ENCODE data around the gene EDN3.
A peak's percentile ranks its signal among the peaks of the same experiment; 100 is the strongest.

The EDN3 gene

GRCh38 chr20:59308493-59309201 lies 8.2 kb downstream of the EDN3 start:
- DNase-seq, result no peak

GRCh38 chr20:59309218-59309617 lies 8.8 kb downstream of the EDN3 start:
- DNase-seq, result no peak

GRCh38 chr20:59314997-59315396 lies 14.6 kb downstream of the EDN3 start:
- DNase-seq, result no peak

- DNase-seq, result no peak
Observed at GRCh38 chr20:59316911-59317731, 16.7 kb downstream of the EDN3 start.

GRCh38 chr20:59318201-59318790 lies 17.9 kb downstream of the EDN3 start:
- no peak for DNase-seq

GRCh38 chr20:59318803-59319202 lies 18.4 kb downstream of the EDN3 start:
- no peak for DNase-seq

GRCh38 chr20:59320426-59320825 lies 20.0 kb downstream of the EDN3 start:
- DNase-seq, result no peak

- DNase-seq, result no peak
Observed at GRCh38 chr20:59320854-59321647, 20.6 kb downstream of the EDN3 start.

- DNase-seq, result peak in 5 of 56 donors; percentile 8 to 27 (median 11)
Observed at GRCh38 chr20:59322081-59322480, 21.7 kb downstream of the EDN3 start.

- DNase-seq, result no peak
Observed at GRCh38 chr20:59322585-59323454, 22.4 kb downstream of the EDN3 start.

- DNase-seq, result no peak
Observed at GRCh38 chr20:59323731-59324130, 23.3 kb downstream of the EDN3 start.

- no peak for DNase-seq
Observed at GRCh38 chr20:59324521-59325141, 24.2 kb downstream of the EDN3 start.

- DNase-seq, result no peak
Observed at GRCh38 chr20:59325142-59325523, 24.7 kb downstream of the EDN3 start.

GRCh38 chr20:59326188-59326587 lies 25.8 kb downstream of the EDN3 start:
- DNase-seq, result no peak

- DNase-seq, result no peak
Observed at GRCh38 chr20:59328071-59328470, 27.7 kb downstream of the EDN3 start.

- no peak for DNase-seq
Observed at GRCh38 chr20:59331721-59332329, 31.4 kb downstream of the EDN3 start.

GRCh38 chr20:59333260-59333845 lies 32.9 kb downstream of the EDN3 start:
- no peak for DNase-seq

- no peak for DNase-seq
Observed at GRCh38 chr20:59333951-59334350, 33.5 kb downstream of the EDN3 start.

GRCh38 chr20:59334651-59335300 lies 34.4 kb downstream of the EDN3 start:
- no peak for DNase-seq
